Globus pallidus (tissue), 1 donor: ENCODE results near the gene MRFAP1L1.
"Not testable (repeated sequence)": the region's sequence is repeated elsewhere in the genome, so short reads cannot be mapped to it uniquely, and the experiment has no call there.

Experiments
- DNase-seq: peaks from one replicate; pipeline ENCODE4 v3.0.0-alpha.2; 2015; ENCODE audit warnings: low spot score

The MRFAP1L1 gene

GRCh38 chr4:6688879-6689505 is 20.7 kb downstream of the MRFAP1L1 start:
- DNase-seq: no peak

- no peak for DNase-seq
Measured at GRCh38 chr4:6687947-6688878, 21.5 kb downstream of the MRFAP1L1 start.

- DNase-seq: no peak
Measured at GRCh38 chr4:6686104-6686787, 23.4 kb downstream of the MRFAP1L1 start.

GRCh38 chr4:6684656-6685055 is 25.0 kb downstream of the MRFAP1L1 start:
- no peak for DNase-seq

GRCh38 chr4:6682862-6683590 is 26.6 kb downstream of the MRFAP1L1 start:
- no peak for DNase-seq

GRCh38 chr4:6681191-6681590 is 28.5 kb downstream of the MRFAP1L1 start:
- DNase-seq: no peak

- no peak for DNase-seq
Measured at GRCh38 chr4:6680372-6681034, 29.2 kb downstream of the MRFAP1L1 start.

- DNase-seq: no peak
Measured at GRCh38 chr4:6676722-6677558, 32.7 kb downstream of the MRFAP1L1 start.

- DNase-seq: no peak
Measured at GRCh38 chr4:6674500-6675149, 35.0 kb downstream of the MRFAP1L1 start.

- DNase-seq: peak; percentile 93
Measured at GRCh38 chr4:6673660-6674499, 35.8 kb downstream of the MRFAP1L1 start.

- DNase-seq: peak; percentile 24
Measured at GRCh38 chr4:6673191-6673659, 36.4 kb downstream of the MRFAP1L1 start.

- DNase-seq: not testable (repeated sequence)
Measured at GRCh38 chr4:6672541-6673190, 37.0 kb downstream of the MRFAP1L1 start.

GRCh38 chr4:6672131-6672530 is 37.5 kb downstream of the MRFAP1L1 start:
- DNase-seq: no peak

GRCh38 chr4:6671648-6672047 is 38.0 kb downstream of the MRFAP1L1 start:
- DNase-seq: no peak

- no peak for DNase-seq
Measured at GRCh38 chr4:6668391-6668790, 41.3 kb downstream of the MRFAP1L1 start.

- no peak for DNase-seq
Measured at GRCh38 chr4:6665320-6665654, 44.4 kb downstream of the MRFAP1L1 start.

- DNase-seq: no peak
Measured at GRCh38 chr4:6663596-6664393, 45.9 kb downstream of the MRFAP1L1 start.

- no peak for DNase-seq
Measured at GRCh38 chr4:6662591-6662990, 47.1 kb downstream of the MRFAP1L1 start.
